Activated CD8-positive, alpha-beta memory T cell treated with anti-CD3 and anti-CD28 coated beads for 1 hour (primary cell): ENCODE data around the gene RNPS1.

ENCODE experiments used
- DNase-seq, 2 donors: peaks; one replicate each; pipeline ENCODE4 v3.0.0-alpha.2; 2020; ENCODE audit warnings: low read depth in 1 of 2; ENCODE audit errors: extremely low read depth in 1 of 2

Gene RNPS1

DNA sequence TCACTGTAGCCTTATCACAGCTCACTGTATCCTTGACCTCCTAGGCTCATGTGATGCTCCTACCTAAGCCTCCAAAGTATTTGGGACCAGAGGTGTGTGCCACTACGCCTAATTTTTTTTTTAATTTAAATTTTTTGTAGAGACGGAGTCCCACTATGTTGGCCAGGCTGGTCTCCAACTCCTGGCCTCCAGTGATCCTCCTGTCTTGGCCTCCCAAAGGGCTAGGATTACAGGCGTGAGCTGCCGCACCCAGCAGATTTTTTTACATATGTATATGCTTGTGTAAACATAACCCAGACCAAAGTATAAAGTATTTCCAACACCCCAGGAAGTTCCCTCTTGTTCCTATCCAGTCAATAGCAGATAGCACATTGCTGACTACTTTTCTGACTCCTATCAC lies 51.6 kb downstream of the RNPS1 start:
- DNase-seq, result no peak

DNA sequence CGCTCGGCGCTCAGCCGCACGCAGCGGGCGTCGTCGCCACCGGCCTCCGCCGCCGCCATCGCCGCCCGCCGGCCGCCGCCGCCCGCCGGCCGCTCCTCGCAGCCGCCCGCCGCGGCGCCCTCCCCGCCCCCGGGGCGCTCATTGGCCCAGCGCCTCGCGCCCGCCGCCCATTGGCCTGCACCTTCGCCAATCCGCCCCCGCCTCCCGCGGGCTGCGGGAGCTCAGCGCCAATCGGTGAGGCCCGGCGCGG lies 53.3 kb downstream of the RNPS1 start, which contains the start of gene PGP:
Gene PGP (minus strand): TSS at position 122 of the 250 bp plus-strand sequence. CDS start 63 bp downstream, at position 59.
- no peak for DNase-seq

DNA sequence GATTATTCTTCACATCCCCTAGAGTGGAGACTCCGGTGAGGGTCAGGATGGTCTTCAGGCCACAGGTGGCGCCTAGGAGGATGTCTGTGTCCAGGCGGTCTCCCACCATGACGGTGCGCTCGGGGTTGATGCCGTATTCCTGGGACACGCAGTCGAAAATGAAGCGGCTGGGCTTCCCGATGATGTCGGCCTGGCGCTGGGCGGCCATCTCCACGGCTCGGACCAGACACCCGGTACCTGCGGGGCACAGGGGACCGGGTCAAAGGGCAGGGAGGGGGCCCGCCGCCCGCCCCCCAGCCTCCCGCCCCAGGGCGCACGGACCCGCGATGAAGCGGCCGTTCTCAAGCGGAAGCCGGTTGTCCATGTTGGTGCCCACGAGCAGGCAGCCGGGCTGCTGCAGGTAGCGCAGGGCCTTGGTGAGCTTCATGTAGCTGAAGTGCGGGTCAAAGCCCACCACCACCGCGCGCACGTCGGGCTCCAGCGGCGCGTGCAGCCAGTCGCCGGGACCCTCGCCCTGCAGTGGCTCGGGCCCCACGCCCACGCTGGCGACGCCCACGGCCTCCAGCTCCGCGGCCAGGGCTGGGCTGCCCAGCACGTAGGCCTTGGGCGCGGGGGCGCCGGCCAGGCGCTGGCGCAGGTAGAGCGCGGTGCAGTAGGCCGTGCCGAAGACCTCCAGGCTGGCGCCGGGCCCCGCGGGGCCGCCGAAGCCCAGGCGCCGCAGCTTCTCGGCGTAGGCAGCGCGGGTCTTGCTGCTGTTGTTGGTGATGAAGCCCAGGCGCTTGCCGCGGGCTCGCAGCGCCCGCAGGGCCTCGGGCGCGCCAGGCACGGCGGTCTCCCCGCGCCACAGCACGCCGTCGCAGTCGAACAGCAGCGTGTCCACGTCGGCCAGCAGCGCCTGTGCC lies 53.9 kb downstream of the RNPS1 start:
- no peak for DNase-seq

DNA sequence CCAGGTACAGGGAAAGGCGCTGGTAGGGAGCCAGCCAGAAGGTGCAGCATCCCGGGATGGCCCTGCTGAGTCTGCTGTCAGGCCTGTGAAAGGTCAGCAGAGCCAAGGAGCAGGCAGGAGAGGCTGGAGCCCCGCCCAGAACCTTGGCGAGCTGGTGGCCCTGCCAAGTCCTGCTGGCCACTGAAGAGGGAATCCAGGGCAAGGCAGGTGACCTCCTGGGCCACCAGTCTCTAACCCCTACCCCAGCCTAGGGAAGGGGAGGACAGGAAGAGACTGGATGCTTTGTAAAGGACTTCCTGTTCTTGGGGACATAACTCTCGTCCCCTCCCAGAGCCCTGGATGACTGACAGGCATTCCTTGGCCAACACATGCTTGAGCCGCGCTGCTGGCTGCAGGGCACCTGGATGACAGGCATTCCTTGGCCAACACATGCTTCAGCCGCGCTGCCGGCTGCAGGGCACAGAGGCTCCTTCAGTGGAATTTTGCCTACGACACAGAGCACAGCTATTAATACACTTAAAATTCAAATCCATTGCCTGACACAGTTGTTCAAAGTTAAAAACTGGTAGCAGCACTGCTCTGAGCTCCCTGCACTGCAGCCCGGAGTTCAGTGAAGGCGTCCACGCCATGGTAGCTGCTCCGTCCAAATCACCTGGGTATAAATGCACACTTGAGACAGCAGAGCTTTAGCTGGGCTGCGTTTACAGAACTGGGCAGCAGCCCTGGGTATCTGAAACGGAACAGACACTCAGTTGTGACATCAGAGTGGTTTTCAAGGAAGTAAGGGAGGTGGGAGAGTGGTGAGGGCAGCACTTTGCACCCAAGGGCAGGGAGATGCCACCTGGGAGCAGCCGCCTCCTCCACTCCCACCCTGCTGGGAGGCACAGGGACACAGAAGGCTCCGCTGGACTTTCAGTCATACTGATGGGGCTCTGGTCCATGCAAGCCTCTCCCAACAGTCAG lies 55.3 kb downstream of the RNPS1 start:
- no peak for DNase-seq

DNA sequence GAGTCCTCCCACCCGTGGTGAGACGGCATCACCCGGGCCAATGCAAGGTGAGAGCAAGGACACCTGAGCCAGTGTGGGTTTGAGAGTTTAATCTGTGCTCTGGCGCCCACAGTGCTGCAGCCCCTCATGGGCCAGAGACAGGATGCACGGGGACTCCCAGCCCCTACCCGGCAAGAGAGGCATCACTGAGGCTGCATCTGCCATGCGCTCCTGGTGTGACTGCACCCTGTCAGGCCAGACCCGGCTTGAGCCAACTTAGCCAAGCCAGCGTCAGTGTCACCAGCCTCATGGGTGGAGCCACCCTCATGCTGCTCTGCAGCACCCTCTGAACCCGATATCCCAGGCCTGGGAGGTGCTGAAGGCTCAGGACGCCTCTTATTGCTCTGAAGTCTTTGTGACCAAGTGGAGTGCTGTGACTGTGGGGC lies 56.0 kb downstream of the RNPS1 start:
- DNase-seq, result no peak

DNA sequence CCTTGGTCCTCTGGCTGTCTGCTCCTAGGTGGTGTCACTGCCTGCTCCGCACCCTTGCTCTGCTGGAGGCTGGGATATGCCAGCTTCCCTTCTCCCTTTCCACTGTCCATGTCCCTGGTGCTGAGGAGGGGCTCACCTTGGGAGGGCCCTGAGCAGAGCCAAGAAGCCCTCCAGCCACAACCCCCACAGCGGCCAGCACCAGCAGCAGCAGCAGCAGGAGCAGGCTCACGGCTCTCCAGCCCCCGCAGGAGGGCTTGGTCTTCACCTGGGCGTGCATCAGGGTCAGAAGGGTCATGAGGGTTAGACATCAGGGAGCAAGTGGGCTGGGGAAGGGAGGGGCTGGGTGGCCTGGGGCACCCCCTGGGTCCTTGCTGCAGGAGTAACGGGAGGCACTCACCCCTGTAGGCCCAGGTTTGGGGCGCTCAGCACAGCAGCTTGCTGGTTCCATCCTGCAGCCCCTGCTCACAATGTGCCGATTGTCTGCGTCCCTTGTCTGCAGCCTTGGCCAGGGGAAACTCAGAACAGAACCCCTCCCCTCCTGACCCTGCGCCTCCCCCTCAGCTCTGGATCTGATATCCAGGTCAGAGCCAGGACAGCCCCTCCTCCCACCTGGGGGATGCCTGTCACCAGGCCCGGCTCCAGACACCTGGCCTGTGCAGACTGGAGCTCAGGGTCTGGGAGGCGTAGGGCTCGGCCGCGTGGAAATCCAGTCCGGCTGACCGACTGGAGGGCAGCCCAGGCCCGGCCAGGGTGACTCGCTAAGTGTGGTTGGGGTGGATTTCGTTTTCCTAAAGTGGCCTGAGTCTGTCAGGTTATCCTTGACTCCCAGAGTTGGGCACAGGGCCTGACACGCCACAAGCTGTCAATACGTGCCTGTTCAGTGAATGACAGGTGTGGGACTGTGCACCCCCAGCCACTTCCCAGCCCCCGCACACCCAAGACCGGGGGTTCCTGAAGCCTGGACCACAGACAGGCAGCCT lies 57.2 kb downstream of the RNPS1 start, which contains the start of gene BRICD5:
Gene BRICD5 (minus strand): TSS at position 478 of the 980 bp plus-strand sequence. CDS start 30 bp downstream, at position 448.
- DNase-seq, result no peak

DNA sequence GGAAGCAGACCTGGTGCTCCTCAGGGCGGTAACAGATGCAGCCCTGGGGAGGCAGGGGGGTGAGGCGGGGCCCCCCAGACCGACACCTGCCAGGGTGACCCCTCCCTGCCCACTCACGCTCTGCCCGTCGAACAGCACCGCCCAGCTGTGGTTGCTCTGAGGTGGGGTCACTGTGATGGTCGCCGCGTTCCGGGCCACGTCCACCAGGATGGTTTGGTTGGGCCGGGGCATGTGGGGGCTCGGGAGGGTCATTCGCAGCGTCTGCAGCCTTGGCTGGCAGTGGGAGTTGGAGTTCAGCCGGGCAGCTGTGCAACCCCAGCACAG lies 58.0 kb downstream of the RNPS1 start:
- no peak for DNase-seq

DNA sequence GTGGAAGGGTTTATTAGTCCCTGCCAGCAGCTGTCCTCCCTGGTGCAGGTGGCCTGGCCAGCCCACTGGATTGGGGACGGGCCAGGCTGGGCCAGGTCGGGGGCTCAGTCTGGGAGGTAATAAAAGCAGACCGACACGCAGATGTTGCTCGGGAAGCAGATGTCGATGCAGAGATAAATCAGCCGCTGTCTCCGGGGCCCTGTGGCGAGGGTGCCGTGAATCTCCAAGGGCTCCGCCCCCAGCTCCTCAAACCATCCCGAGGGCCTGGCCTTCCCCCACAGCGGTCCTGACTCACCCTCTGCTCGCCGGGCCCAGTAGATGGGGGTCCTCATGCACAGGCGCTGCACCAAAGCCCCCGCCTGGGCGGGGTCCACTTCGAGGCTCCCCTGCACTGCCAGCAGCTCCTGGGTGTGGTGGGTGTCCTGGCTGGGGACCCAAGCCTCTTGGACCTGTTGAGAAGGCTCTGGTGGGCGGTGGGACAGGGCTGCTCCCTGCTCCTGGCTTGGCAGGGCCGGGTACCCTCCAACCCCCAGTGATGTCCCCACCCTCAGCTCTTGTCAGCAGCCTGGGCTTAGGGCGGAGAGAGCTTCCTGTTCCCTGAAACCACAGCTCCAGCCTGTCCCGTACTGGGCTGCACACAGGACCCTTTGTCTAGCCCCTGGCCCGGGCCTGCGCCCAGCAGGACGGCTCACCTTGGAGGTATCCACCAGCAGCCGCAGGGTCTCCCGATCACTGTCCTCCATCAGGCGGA lies 58.5 kb downstream of the RNPS1 start:
- DNase-seq, result no peak

DNA sequence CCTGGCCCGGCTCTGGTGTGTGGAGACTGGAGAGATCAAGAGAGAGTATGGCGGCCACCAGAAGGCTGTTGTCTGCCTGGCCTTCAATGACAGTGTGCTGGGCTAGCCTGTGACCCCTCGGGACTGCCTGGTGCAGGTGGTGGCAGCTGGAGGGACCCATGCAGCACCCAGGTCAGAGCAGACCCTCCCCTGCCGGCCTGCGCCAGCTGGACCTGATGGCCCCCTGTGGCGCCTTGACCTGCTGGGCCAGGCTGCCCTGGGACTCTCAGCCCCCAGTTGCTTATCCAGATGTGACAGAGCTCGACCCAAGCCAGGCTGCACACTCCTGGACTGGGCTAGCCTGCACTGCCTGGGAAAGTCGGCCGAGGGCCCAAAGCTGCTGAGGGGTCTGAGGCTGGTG lies 59.2 kb downstream of the RNPS1 start:
- no peak for DNase-seq

DNA sequence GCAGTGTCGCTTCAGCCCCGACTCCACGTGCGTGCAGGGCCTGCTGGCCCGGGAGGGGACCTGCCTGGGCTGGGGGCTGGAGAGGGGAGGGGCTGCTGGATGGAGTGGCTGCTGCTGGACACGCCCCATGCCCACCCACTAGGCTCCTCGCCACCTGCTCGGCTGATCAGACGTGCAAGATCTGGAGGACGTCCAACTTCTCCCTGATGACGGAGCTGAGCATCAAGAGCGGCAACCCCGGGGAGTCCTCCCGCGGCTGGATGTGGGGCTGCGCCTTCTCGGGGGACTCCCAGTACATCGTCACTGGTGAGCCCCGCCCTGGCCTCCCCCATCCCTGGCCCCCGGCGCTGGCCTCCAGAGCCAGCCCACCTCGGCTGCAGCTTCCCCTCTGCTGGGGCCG lies 59.6 kb downstream of the RNPS1 start:
- DNase-seq, result no peak

DNA sequence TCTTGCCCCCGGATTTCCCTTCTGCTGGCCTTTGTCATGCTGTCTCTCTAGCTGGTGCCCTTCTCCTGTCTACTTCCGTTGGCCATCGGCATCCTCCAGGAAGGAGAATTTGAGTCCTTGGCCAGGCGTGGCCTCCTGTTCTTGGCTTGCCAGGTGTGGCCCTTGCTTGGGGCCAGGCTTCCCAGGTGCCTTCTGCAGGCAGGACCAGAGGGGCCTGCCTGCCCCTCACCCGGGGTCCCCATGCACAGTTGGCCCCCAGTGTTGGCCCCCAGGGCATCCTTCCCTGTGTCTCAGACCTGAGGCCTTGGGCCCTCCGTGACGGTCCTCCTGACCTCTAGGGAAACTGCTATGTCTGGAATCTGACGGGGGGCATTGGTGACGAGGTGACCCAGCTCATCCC lies 60.1 kb downstream of the RNPS1 start:
- DNase-seq, result no peak

DNA sequence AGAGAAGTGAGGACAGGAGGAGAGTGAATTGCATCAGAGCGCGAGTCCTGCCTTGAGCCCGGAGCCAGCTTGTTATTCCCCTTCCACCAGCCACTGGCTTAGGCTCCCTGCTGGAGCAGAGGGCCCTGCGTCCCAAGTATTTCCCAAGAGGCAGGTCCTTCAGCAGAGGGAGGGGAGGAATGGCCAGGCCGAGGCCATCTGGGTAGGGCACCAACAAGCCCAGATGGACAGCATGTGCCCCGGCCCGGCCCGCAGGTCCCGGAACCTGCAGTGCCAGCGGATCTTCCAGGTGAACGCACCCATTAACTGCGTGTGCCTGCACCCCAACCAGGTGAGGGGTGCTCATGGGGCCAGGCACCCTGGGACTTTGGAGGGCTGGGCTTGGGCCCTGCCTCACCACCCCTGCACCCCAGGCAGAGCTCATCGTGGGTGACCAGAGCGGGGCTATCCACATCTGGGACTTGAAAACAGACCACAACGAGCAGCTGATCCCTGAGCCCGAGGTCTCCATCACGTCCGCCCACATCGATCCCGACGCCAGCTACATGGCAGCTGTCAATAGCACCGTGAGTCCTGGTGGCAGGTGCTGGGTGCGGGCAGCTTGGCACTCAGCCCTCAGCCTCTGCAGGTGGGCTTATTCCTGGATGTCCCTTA lies 61.0 kb downstream of the RNPS1 start:
- DNase-seq, result no peak

DNA sequence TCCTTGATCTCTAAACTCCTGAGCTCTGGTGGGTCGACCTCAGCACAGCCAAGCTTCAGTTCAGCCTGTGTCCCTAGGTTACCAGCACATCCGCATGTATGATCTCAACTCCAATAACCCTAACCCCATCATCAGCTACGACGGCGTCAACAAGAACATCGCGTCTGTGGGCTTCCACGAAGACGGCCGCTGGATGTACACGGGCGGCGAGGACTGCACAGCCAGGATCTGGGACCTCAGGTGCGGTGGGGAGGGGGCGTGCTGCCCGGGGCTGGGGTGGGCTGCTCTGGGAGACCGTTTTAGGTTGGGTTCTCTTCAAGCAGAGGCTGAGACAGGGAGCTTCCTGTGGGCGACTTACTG lies 61.5 kb downstream of the RNPS1 start:
- DNase-seq, result no peak

DNA sequence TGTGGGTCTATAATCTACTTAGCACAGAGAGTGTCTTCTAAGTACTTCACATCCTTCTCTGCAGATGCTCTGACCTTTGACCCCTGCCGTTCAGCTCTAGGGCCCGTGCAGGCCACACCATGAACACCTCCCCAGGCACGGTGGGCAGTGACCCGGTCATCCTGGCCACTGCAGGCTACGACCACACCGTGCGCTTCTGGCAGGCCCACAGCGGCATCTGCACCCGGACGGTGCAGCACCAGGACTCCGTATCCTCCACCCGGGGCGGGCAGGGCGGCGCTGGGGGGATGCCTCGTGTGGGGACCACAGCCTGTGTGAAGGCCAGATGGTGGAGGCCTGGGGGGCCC lies 62.0 kb downstream of the RNPS1 start:
- DNase-seq, result no peak

DNA sequence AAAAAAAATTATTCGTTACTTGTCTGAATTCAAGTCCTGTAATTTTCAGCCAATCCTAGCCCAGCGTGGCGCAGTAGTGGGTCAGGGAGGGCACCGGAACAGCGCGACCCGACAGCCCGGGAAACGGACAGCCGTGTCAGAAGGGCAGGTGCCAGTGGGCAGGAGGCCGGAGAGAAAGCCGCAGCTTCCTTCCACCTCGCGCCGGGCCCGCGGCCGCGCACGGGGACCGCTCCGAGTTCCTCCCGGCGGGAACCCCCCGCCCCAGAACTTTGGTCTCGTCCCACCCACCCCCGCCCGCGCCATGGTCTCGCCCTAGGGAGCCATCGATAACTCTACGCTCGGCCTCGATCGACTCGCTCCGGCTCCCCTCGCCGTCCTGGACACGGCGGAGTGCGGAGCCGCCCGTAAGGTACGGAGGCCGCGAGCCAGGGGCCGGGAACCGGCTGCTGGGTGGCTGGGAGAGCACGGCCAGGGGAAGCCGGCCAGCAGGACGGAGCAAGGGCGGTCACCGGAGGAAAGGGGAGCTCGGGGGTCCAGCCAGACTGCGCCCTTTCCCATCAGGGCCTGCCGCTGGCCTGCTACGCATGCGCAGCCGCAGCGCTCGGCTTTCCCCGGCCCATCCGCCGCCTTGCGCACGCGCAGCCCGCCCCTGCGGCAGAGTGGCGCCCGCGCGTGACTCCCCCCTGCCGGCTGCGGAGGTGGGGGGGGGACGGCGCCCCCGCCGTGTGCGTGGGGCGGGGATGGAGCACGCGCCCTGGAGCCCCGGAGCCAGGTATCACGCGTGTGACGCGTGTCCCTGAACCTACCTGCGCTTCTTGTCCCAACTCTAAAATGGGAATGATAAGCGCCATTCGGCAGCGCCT lies 62.6 kb downstream of the RNPS1 start, which contains the start of gene MLST8:
Gene MLST8 (plus strand): TSS at position 351 of the 863 bp plus-strand sequence. CDS start 632 bp downstream, outside the sequence.
- DNase-seq, result peak; percentile 70 to 88

DNA sequence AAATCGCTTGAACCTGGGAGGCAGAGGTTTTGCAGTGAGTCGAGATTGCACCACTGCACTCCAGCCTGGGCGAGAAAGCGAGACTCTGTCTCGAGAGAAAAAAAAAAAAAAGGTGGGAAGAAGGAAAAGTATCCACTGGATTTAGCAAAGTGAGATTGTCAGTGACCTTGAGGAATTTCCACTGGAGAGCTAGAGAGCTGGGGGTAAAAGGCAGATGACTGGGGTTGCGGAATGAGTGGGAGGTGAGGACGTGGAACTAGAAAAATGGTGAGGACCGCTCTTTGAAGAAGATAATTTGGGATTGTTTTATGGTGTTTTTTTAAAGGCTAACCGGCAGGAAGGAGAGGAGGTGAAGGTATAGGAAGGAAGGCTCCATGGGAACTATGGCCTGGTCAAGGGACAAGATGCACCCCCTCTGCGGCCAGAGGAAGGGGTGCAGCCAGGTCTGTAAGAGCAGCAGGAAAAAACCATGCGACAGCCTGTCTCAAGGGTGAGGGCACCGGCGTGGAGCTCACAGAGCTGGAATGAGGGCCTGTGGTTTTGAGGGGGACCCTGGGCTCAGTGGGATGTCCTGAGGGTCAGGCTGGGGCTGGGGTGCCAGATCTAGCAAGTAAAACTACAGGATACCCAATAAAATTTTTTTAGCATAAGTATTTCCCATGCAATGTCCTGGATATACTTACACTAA lies 63.4 kb downstream of the RNPS1 start:
- DNase-seq, result no peak
